GM18858 (cell line): ENCODE results near the gene DAGLA.
A peak's percentile ranks its signal among the peaks of the same experiment; 100 is the strongest.

Experiments
- ATAC-seq: cut with Tn5 transposase; IDR thresholded peaks from one replicate; pipeline ENCODE4 v1.9.1; 2021; ENCODE audit not compliant: unreplicated experiment

The DAGLA gene

GRCh38 chr11:61776561-61777075, 96.4 kb downstream of the DAGLA start:
- ATAC-seq: no peak

GRCh38 chr11:61777234-61778090, 97.3 kb downstream of the DAGLA start:
- ATAC-seq: no peak

GRCh38 chr11:61778357-61778886, 98.2 kb downstream of the DAGLA start:
- ATAC-seq: no peak

DNA sequence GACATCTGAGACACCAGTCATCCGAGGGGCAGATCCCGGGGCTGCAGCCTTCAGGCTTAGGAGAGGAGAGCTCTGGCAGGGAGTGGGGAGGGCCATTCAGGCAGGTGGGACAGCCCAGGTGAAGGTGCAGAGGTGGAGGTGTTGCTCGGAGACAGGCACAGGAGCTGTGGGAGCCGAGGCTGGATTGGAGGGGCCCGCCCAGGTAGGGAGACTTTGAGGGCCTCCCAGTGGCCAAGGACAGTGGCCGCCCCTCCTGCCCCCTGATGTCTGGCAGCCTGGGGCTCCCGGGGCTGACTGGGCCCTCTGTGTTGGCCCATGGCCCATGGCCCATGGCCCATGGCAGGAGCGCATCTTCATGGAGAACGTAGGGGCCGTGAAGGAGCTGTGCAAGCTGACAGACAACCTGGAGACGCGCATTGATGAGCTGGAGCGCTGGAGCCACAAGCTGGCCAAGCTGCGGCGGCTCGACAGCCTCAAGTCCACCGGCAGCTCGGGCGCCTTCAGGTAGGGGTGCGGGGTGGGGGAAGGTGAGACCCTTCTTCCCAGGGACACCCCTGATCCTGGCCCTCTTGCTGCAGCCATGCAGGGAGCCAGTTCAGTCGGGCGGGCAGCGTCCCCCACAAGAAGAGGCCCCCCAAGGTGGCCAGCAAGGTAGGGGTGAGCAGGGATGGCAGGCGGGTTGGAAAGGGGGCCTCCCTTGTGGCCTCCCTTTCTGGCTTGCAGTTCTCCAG, 98.9 kb downstream of the DAGLA start:
- ATAC-seq: no peak

DNA sequence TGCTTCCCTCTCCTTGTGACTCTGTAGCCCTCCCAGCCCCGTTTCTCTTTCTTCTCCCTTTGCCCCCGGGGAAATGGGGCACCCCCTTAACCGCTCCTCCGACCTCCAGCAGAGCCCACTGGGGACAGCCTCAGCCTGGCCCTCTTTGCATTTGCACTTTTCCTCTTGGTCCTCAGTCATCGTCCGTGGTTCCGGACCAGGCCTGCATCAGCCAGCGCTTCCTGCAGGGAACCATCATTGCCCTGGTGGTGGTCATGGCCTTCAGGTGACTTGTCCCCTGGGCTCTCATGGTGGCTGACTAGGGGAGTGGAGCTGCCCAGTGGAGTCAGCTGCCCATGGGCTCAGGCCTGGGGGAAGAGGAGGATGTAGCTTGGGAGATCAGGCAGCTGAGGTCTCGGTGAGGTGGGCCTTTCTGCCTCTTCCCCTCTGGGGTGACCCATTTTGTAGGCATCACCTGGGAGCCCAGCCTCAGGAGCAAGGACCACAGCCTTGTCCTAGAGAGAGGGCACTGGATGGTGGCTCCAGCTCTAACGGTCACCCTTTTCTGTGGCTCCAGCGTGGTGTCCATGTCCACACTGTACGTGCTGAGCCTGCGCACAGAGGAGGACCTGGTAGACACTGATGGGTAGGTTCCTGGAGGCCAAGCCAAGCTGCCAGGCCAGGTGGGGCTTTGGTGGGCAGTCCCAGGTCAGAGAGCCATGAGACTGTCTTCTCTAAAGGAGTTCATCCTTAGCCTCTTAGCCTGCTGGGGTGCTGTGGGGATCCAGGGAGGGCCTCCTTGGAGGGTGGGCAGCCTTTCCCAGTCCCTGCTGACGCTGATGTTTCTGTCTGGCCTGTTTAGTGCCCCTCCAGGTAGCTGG, 99.7 kb downstream of the DAGLA start:
- no peak for ATAC-seq

- no peak for ATAC-seq
These were observed 100.5 kb downstream of the DAGLA start for GRCh38 chr11:61780581-61781162.

DNA sequence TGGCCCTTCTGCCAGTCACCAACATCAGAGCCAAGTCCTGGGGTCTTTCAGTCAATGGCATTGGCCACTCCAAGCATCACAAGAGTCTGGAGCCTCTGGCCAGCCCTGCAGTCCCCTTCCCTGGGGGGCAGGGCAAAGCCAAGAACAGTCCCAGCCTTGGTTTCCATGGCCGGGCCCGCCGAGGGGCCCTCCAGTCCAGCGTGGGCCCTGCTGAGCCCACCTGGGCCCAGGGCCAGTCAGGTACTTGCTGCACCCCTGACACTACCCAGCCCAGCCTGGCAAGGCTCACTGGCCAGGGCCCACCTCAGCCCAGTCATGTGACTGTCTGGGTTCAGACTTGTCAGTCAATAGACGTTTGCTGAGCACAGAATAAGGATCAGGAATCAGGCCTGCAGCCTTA, 101.4 kb downstream of the DAGLA start:
- ATAC-seq: no peak

GRCh38 chr11:61782299-61782698, 102.1 kb downstream of the DAGLA start:
- ATAC-seq: no peak

DNA sequence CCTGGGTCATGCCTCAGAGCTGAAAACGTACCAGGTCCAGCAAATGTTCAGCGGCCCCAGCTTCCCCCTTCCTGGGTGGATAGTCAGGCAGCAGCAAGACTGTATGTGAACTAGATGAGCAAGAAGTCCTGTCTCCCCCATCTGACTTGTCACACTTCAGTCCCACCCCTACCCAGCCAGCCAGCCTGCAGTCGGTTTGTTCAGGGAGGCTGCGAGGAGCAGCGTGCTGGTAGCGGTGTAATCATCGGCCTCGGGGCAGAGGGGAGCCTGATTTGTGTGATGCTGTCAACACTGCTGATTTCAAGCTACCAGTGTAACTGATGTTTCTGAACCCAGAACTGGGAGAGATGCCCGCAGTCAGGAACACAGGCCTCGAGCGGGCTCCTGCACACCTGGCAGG, 102.7 kb downstream of the DAGLA start:
- no peak for ATAC-seq

GRCh38 chr11:61783717-61784505, 103.7 kb downstream of the DAGLA start:
- no peak for ATAC-seq

DNA sequence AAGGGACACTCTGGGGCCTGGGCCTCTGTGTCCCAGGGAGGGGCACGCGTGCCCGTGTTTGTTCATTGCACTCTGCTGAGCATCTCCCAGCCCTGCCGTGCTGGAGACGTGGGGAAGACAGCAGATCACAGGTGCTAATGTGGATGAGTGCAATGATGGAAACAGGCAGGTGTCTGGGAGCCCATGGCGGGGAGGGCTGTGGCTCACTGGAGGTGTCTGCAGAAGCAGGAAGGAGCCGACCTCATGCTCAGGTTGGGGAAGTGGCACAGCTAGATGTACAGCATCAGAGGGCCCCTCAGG, 104.3 kb downstream of the DAGLA start:
- no peak for ATAC-seq

- no peak for ATAC-seq
These were observed 105.7 kb downstream of the DAGLA start for GRCh38 chr11:61785837-61786402.

GRCh38 chr11:61787928-61788491, 107.8 kb downstream of the DAGLA start:
- no peak for ATAC-seq

DNA sequence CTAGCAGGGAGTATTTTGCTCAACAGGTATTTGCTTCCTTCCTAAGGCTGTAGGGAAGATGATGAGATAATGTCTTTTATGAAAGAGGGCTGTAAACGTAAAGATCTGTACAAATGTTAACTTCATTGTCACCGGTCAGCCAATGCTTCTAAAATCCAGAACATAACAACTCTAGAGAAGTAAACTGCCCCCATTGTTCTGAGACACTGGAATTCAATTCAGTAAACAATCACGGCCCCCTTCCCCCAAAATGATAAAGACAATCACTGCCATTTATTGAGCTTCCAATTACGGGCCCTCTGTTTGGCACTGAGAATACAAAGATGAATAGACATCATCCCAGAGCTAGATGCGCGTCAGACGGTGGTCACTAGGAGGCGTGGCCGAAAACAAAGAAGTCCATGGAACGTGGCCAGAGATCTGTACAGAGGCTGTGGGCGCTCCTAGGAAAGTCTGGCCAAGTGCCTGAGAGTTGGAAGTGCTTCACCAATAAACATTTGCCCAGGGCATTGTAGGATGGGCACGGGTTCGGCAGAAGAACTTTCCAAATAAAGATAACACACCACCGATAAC, 111.6 kb downstream of the DAGLA start:
- ATAC-seq: peak; percentile 19

- peak; percentile 56 for ATAC-seq
These were observed 112.3 kb downstream of the DAGLA start, which contains the start of the genes FEN1 and TMEM258 for GRCh38 chr11:61792310-61793082. FEN1 (plus strand) TSS chr11:61792911; CDS start chr11:61795362, 2,451 bp downstream. TMEM258 (minus strand) TSS chr11:61792599; CDS start chr11:61792558, 41 bp downstream.

GRCh38 chr11:61793083-61793828, 113.1 kb downstream of the DAGLA start:
- ATAC-seq: no peak

DNA sequence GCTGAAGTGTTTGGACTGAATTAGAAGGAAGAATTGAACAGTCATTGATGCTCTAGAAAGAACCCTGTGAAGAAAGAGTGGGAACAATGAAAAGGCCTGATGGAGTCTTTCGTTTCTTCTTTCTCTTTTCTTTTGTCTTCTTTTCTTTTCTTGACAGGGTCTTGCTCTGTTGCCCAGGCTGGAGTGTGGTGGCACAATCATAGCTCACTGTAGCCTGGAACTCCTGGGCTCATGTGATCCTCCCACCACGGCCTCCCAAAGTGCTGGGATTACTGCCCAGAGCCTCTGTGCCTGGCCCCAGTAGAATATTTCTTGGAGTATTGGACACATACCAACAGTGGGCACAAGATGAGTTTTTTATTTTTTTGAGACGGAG, 113.6 kb downstream of the DAGLA start:
- ATAC-seq: no peak
